Measurements from ENCODE around the gene TAF1B. TPM values are rescaled to one million over a fixed set of nuclear protein-coding genes. Genes with fewer than 3 reads are reported as not detected.
A peak's percentile ranks its signal among the peaks of the same experiment; 100 is the strongest.

TAF1B gene
- total RNA-seq, 3 donors from 2014 or later = 17.0 to 21.6 (median 20.3) TPM

- H3K27ac ChIP-seq = peak overlapping the region; percentile 71 to 82
- intact Hi-C loops (cut with DNase I; ENCODE audit: low total_unique reads) = loop anchor here (5.0 to 10.0 kb wide), 2 partner anchors 236 to 1481 kb away; partner anchors contain the start of gene KLF11
- peak in 1 of 2 donors; percentile 20 for DNase-seq (ENCODE audit: low spot score in 2 of 2)
- H3K36me3 ChIP-seq = no peaks in the 10 kb centered on the region
- H3K27me3 ChIP-seq = no peaks in the 10 kb centered on the region
- H3K9me3 ChIP-seq = no peaks in the 10 kb centered on the region
- no peak for TF ChIP-seq POLR2AphosphoS5 (IDR thresholded peaks at IDR 0.05)
- TF ChIP-seq CTCF (IDR thresholded peaks at IDR 0.05) = no peak
- no peak for TF ChIP-seq POLR2A (IDR thresholded peaks at IDR 0.05)
- peaks cover under 1 to 8% of the 10 kb centered on the region in 2 donors for H3K4me1 ChIP-seq
- no peak overlapping the region for H3K4me3 ChIP-seq
These were observed 34.8 kb upstream of the TAF1B start for GRCh38 chr2:9808334-9809063.

GRCh38 chr2:9809064-9809356 lies 34.3 kb upstream of the TAF1B start:
- peak; percentile 75 to 84 for DNase-seq (ENCODE audit: low spot score in 2 of 2)
- H3K9me3 ChIP-seq = no peaks in the 10 kb centered on the region
- TF ChIP-seq POLR2AphosphoS5 (IDR thresholded peaks at IDR 0.05) (peak in 2 of 3 donors; percentile 36 to 76), POLR2A (IDR thresholded peaks at IDR 0.05) (no peak)
- peaks cover 3 to 11% of the 10 kb centered on the region in 2 donors for H3K4me1 ChIP-seq
- no peaks in the 10 kb centered on the region for H3K36me3 ChIP-seq
- intact Hi-C loops (cut with DNase I; ENCODE audit: low total_unique reads) = loop anchor here (5.0 to 10.0 kb wide), 2 partner anchors 236 to 1482 kb away; partner anchors contain the start of gene KLF11
- peak overlapping the region; percentile 71 to 82 for H3K27ac ChIP-seq
- H3K27me3 ChIP-seq = no peaks in the 10 kb centered on the region
- H3K4me3 ChIP-seq = no peak overlapping the region

GRCh38 chr2:9809448-9810088 lies 33.7 kb upstream of the TAF1B start:
- Histone ChIP-seq H3K9me3 (no peaks in the 10 kb centered on the region), H3K27me3 (no peaks in the 10 kb centered on the region), H3K36me3 (no peaks in the 10 kb centered on the region), H3K27ac (peak overlapping the region; percentile 71 to 82), H3K4me1 (peaks cover 3 to 11% of the 10 kb centered on the region in 2 donors), H3K4me3 (no peak overlapping the region)
- no peak for TF ChIP-seq CTCF (IDR thresholded peaks at IDR 0.05)
- no peak for TF ChIP-seq POLR2AphosphoS5 (IDR thresholded peaks at IDR 0.05)
- no peak for TF ChIP-seq POLR2A (IDR thresholded peaks at IDR 0.05)
- DNase-seq (ENCODE audit: low spot score in 2 of 2) = peak in 1 of 2 donors; percentile 50
- intact Hi-C loops (cut with DNase I; ENCODE audit: low total_unique reads) = loop anchor here (5.0 to 10.0 kb wide), 3 partner anchors 145 to 1482 kb away; partner anchors contain the start of genes GRHL1 and KLF11

- no peak for TF ChIP-seq POLR2A (IDR thresholded peaks at IDR 0.05)
- no peak for TF ChIP-seq CTCF (IDR thresholded peaks at IDR 0.05)
- no peak for TF ChIP-seq POLR2AphosphoS5 (IDR thresholded peaks at IDR 0.05)
- H3K27ac ChIP-seq = no peak overlapping the region
- H3K9me3 ChIP-seq = no peaks in the 10 kb centered on the region
- H3K27me3 ChIP-seq = no peaks in the 10 kb centered on the region
- intact Hi-C loops (cut with DNase I; ENCODE audit: low total_unique reads) = loop anchor here (10.0 kb wide), 1 partner anchor 144 kb away; the partner anchor contains the start of gene GRHL1
- no peak for DNase-seq (ENCODE audit: low spot score in 2 of 2)
- peaks cover 3 to 11% of the 10 kb centered on the region in 2 donors for H3K4me1 ChIP-seq
- no peaks in the 10 kb centered on the region for H3K36me3 ChIP-seq
- no peak overlapping the region for H3K4me3 ChIP-seq
These were observed 32.1 kb upstream of the TAF1B start for GRCh38 chr2:9811216-9811615.

GRCh38 chr2:9811679-9812511 lies 31.4 kb upstream of the TAF1B start:
- no peak overlapping the region for H3K27ac ChIP-seq
- intact Hi-C loops (cut with DNase I; ENCODE audit: low total_unique reads) = loop anchor here (10.0 kb wide), 1 partner anchor 143 kb away; the partner anchor contains the start of gene GRHL1
- peak in 1 of 2 donors; percentile 53 for DNase-seq (ENCODE audit: low spot score in 2 of 2)

More at GRCh38 chr2:9811679-9812511, 31.4 kb upstream of the TAF1B start:
- H3K4me1 ChIP-seq = peaks cover 3 to 11% of the 10 kb centered on the region in 2 donors
- no peaks in the 10 kb centered on the region for H3K9me3 ChIP-seq
- TF ChIP-seq POLR2AphosphoS5 (IDR thresholded peaks at IDR 0.05) (no peak), POLR2A (IDR thresholded peaks at IDR 0.05) (no peak), CTCF (IDR thresholded peaks at IDR 0.05) (no peak)
- no peaks in the 10 kb centered on the region for H3K27me3 ChIP-seq
- H3K4me3 ChIP-seq = no peak overlapping the region
- H3K36me3 ChIP-seq = no peaks in the 10 kb centered on the region

Measured in breast epithelium (tissue), 4 donors.